H1 (cell line): Measurements from ENCODE around the gene CKM. TPM values are rescaled to one million over a fixed set of nuclear protein-coding genes. Genes with fewer than 3 reads are reported as not detected.

Source experiments
- CTCF ChIA-PET: fragments of 300-600 bp; sonication (Branson Sonifier 250); formaldehyde crosslinking; loops from one replicate; lab custom pipeline; 2021; ENCODE audit not compliant: partially characterized antibody; lab: Charles Lee
- POLR2A ChIA-PET: fragments of 300-600 bp; sonication (Branson Sonifier 250); formaldehyde crosslinking; loops from one replicate; lab custom pipeline; 2021; ENCODE audit warnings: inconsistent platforms; ENCODE audit not compliant: partially characterized antibody; lab: Charles Lee
- DNase-seq, 2 experiments: peaks; one replicate each; pipeline versions ENCODE4 v3.0.0 to v3.0.0-alpha.2; 2010 to 2022; ENCODE audit warnings: low spot score in 2 of 2, low read depth in 1 of 2, mixed read lengths in 1 of 2
- FAIRE-seq: peaks from 2 replicates; lab custom pipeline; 2011; peaks lifted over from hg19 to GRCh38; lab: Jason Lieb, UNC
- H2AFZ ChIP-seq: 2 replicates; pipeline ENCODE4 v1.8.1; 2012; ENCODE audit warnings: low read length, inconsistent platforms
- H2AK5ac ChIP-seq: 2 replicates; pipeline ENCODE4 v1.6.1; 2013; ENCODE audit warnings: low read depth, low read length
- H2BK120ac ChIP-seq: replicated peaks from 2 replicates; pipeline ENCODE3; 2013; ENCODE audit warnings: low read depth, low read length, inconsistent platforms
- H2BK12ac ChIP-seq: 2 replicates; pipeline ENCODE4 v1.6.1; 2013; ENCODE audit warnings: low read depth, low read length
- H2BK15ac ChIP-seq: 2 replicates; pipeline ENCODE4 v1.6.1; 2013; ENCODE audit warnings: low read length
- H2BK20ac ChIP-seq: 2 replicates; pipeline ENCODE4 v1.6.1; 2013; ENCODE audit warnings: low read length
- H2BK5ac ChIP-seq: 2 replicates; pipeline ENCODE4 v1.6.1; 2013; ENCODE audit warnings: low read depth, low read length
- H3K14ac ChIP-seq: 2 replicates; pipeline ENCODE4 v1.6.1; 2013; ENCODE audit warnings: inconsistent platforms; ENCODE audit not compliant: insufficient read length
- H3K18ac ChIP-seq: 2 replicates; pipeline ENCODE4 v1.6.1; 2013; ENCODE audit warnings: low read length; ENCODE audit errors: extremely low read depth
- H3K23ac ChIP-seq: 2 replicates; pipeline ENCODE4 v1.6.1; 2013; ENCODE audit warnings: inconsistent platforms; ENCODE audit not compliant: insufficient read length
- H3K23me2 ChIP-seq: 2 replicates; pipeline ENCODE4 v1.6.1; 2013; ENCODE audit warnings: low read depth, low read length
- H3K27ac ChIP-seq: 2 replicates; pipeline ENCODE4 v1.6.1; 2011; ENCODE audit warnings: low read depth, low read length, inconsistent platforms
- H3K27me3 ChIP-seq, 4 experiments: replicated peaks in 1 of 4; 1 replicate in 1 of 4; 2 replicates in 3 of 4; pipeline versions ENCODE4 v1.6.1 to v1.8.1; 2011 to 2013; ENCODE audit warnings: low read length in 3 of 4, mild to moderate bottlenecking in 3 of 4, inconsistent platforms in 2 of 4, mixed read lengths in 2 of 4, moderate library complexity in 1 of 4; ENCODE audit not compliant: control insufficient read depth in 3 of 4, insufficient read depth in 3 of 4; ENCODE audit errors: extremely low read depth in 1 of 4
- H3K36me3 ChIP-seq, 4 experiments: 2 replicates each; pipeline versions ENCODE4 v1.6.1 to v1.8.1; 2011 to 2013; ENCODE audit warnings: mild to moderate bottlenecking in 4 of 4, low read length in 3 of 4, moderate library complexity in 2 of 4, control low read depth in 1 of 4, inconsistent platforms in 1 of 4; ENCODE audit not compliant: insufficient read depth in 4 of 4, control insufficient read depth in 2 of 4
- H3K4ac ChIP-seq: replicated peaks from 2 replicates; pipeline ENCODE3; 2013; ENCODE audit warnings: low read length, low read depth, mixed read lengths, inconsistent platforms; ENCODE audit not compliant: insufficient read length
- H3K4me1 ChIP-seq, 4 experiments: replicated peaks in 1 of 4; 1 replicate in 1 of 4; 2 replicates in 3 of 4; pipeline versions ENCODE4 v1.6.1 to v1.8.1; 2011 to 2013; ENCODE audit warnings: low read length in 3 of 4, inconsistent platforms in 2 of 4, mixed read lengths in 1 of 4; ENCODE audit not compliant: insufficient read depth in 4 of 4, control insufficient read depth in 3 of 4
- H3K4me2 ChIP-seq, 2 experiments: 2 replicates each; pipeline versions ENCODE4 v1.6.1 to v1.8.1; 2011 to 2013; ENCODE audit warnings: low read depth in 2 of 2, low read length in 2 of 2, control low read depth in 1 of 2, inconsistent platforms in 1 of 2, mild to moderate bottlenecking in 1 of 2; ENCODE audit not compliant: insufficient read depth in 1 of 2
- H3K4me3 ChIP-seq, 4 experiments: fragments of 200-600, 300-600 bp in 1 of 4; sonication (generic), shearing (Covaris generic), sonication (Bioruptor Twin) in 1 of 4; 2 replicates each; pipeline versions ENCODE4 v1.5.1 to v1.8.1; 2011 to 2016; ENCODE audit warnings: low read length in 4 of 4, low read depth in 3 of 4, control low read depth in 2 of 4, inconsistent platforms in 2 of 4, mild to moderate bottlenecking in 2 of 4, mixed read lengths in 1 of 4, moderate library complexity in 1 of 4; ENCODE audit not compliant: insufficient read depth in 2 of 4; ENCODE audit errors: extremely low read depth in 1 of 4
- H3K56ac ChIP-seq: replicated peaks from 2 replicates; pipeline ENCODE3; 2013; ENCODE audit warnings: low read depth, mild to moderate bottlenecking, mixed read lengths, low read length, inconsistent platforms; ENCODE audit not compliant: insufficient read length
- H3K79me1 ChIP-seq: 2 replicates; pipeline ENCODE4 v1.6.1; 2013; ENCODE audit warnings: low read depth, low read length, control low read depth
- H3K79me2 ChIP-seq, 2 experiments: 2 replicates each; pipeline versions ENCODE4 v1.6.1 to v1.8.1; 2012 to 2013; ENCODE audit warnings: low read length in 2 of 2, mild to moderate bottlenecking in 2 of 2, inconsistent platforms in 1 of 2; ENCODE audit not compliant: insufficient read depth in 2 of 2, control insufficient read depth in 1 of 2
- H3K9ac ChIP-seq, 4 experiments: replicated peaks in 1 of 4; 1 replicate in 1 of 4; 2 replicates in 3 of 4; pipeline versions ENCODE4 v1.6.1 to v1.8.1; 2011 to 2013; ENCODE audit warnings: low read depth in 3 of 4, low read length in 3 of 4, control low read depth in 2 of 4, mild to moderate bottlenecking in 2 of 4, moderate library complexity in 2 of 4, inconsistent platforms in 1 of 4; ENCODE audit errors: extremely low read depth in 1 of 4
- H3K9me3 ChIP-seq, 2 experiments: 2 replicates each; pipeline versions ENCODE4 v1.6.1 to v1.8.1; 2012 to 2013; ENCODE audit warnings: mild to moderate bottlenecking in 2 of 2, moderate library complexity in 2 of 2, control low read depth in 1 of 2, inconsistent platforms in 1 of 2, low read depth in 1 of 2, low read length in 1 of 2, mixed read lengths in 1 of 2; ENCODE audit not compliant: insufficient read depth in 2 of 2
- H4K20me1 ChIP-seq, 2 experiments: replicated peaks in 1 of 2; 2 replicates each; pipeline versions ENCODE3 to v1.8.1; 2011 to 2013; ENCODE audit warnings: inconsistent platforms in 2 of 2, low read length in 2 of 2, mild to moderate bottlenecking in 1 of 2; ENCODE audit not compliant: insufficient read depth in 2 of 2, control insufficient read depth in 1 of 2
- H4K5ac ChIP-seq: 2 replicates; pipeline ENCODE4 v1.6.1; 2013; ENCODE audit warnings: low read length, low read depth, mixed read lengths, inconsistent platforms; ENCODE audit not compliant: insufficient read length
- H4K8ac ChIP-seq: 2 replicates; pipeline ENCODE4 v1.8.0; 2013; ENCODE audit warnings: mild to moderate bottlenecking, moderate library complexity, low read length, inconsistent platforms; ENCODE audit not compliant: insufficient read depth; ENCODE audit errors: extremely low read depth
- H4K91ac ChIP-seq: replicated peaks from 2 replicates; pipeline ENCODE3; 2013; ENCODE audit warnings: low read length, mixed read lengths, inconsistent platforms; ENCODE audit not compliant: insufficient read length
- ASH2L ChIP-seq: fragments of 200-600, 300-600 bp; sonication (generic); IDR thresholded peaks from one replicate; pipeline ENCODE4 v1.7.1; 2017; ENCODE audit warnings: low read length
- ATF2 ChIP-seq: IDR thresholded peaks from 2 replicates; pipeline ENCODE4 v1.6.1; 2012; ENCODE audit warnings: low read length, inconsistent platforms
- CBX5 ChIP-seq: fragments of 300-800, 300-1000 bp; sonication (generic); IDR thresholded peaks from 2 replicates; pipeline ENCODE4 v1.7.1; 2016; ENCODE audit warnings: antibody characterized with exemption, low read length, low read depth
- CHD1 ChIP-seq: IDR thresholded peaks from 2 replicates; pipeline ENCODE4 v1.6.1; 2012; ENCODE audit warnings: low read depth, low read length, improper control_type of control experiment
- CHD2 ChIP-seq: IDR thresholded peaks from 2 replicates; pipeline ENCODE4 v1.6.1; 2012; ENCODE audit warnings: low read length, improper control_type of control experiment
- CTBP2 ChIP-seq: IDR thresholded peaks from 2 replicates; pipeline ENCODE4 v1.7.0; 2011; ENCODE audit warnings: borderline replicate concordance, mild to moderate bottlenecking, moderate library complexity, mixed read lengths, low read length; ENCODE audit not compliant: insufficient read depth, insufficient read length
- PHF8 ChIP-seq: fragments of 200-600 bp; sonication (generic); conservative IDR thresholded peaks from 2 replicates; pipeline ENCODE4 v1.7.1; 2012; ENCODE audit warnings: low read depth, mild to moderate bottlenecking, inconsistent platforms, low read length, moderate library complexity
- SAP30 ChIP-seq: fragments of 300-600 bp; sonication (generic); IDR thresholded peaks from 2 replicates; pipeline ENCODE4 v1.7.1; 2012; ENCODE audit warnings: low read length, moderate library complexity, mild to moderate bottlenecking, inconsistent platforms; ENCODE audit not compliant: insufficient read depth, insufficient replicate concordance
- SUZ12 ChIP-seq: fragments of 200-600 bp; sonication (generic); IDR thresholded peaks from 2 replicates; pipeline ENCODE4 v1.6.1; 2012; ENCODE audit warnings: mild to moderate bottlenecking, inconsistent platforms, low read length, moderate library complexity, mixed read lengths
- WGBS, 2 experiments: shearing (Covaris generic) in 1 of 2; methylation state at CpG; one replicate each; pipeline versions ENCODE4 v1.1.6 to v1.1.7; 2013 to 2015; ENCODE audit warnings: low lambda C conversion rate in 2 of 2, mixed read lengths in 2 of 2, inconsistent platforms in 1 of 2, low coverage in 1 of 2, missing lambda C conversion rate in 1 of 2; ENCODE audit not compliant: insufficient replicate concordance in 2 of 2, insufficient coverage in 1 of 2, insufficient read length in 1 of 2; ENCODE audit errors: extremely low coverage in 1 of 2, missing lambda C conversion rate in 1 of 2; 5-methylcytosine and 5-hydroxymethylcytosine counted together
- polyA plus RNA-seq, 7 experiments: library from polyadenylated mRNA; depleted of rRNA in 3 of 7; stranded (reverse) in 5 of 7; unstranded in 2 of 7; fragments of >200 nt in 5 of 7; fragments of 200-250 nt in 2 of 7; gene quantifications; 1 replicate in 5 of 7; 2 replicates in 1 of 7; 4 replicates in 1 of 7; pipeline versions ENCODE4 v1.2.1 to v1.2.3, GENCODE V29; 2011 to 2013; ENCODE audit warnings: missing spikeins in 2 of 7, mixed read lengths in 2 of 7
- total RNA-seq: library from RNA; stranded (reverse); fragmentation: NEBNext Ultra II Directional; extraction: Animal tissue kit (Norgen Biotek cat#: 25700); gene quantifications from 2 replicates; pipeline ENCODE4 v1.2.1, GENCODE V29; 2021

Gene CKM
- total and polyA plus RNA-seq, 2 of the 8 experiments (the other 6 are each of a cell fraction or from before 2014, with no cell fraction given) = 0.08 TPM; not detected in 1

GRCh38 chr19:45352062-45352461 lies 29.4 kb upstream of the CKM start:
- peaks cover 2% of the 10 kb centered on the region; the same call in 1 of the 2 replicates for H3K79me1 ChIP-seq
- no peak overlapping the region for H3K9ac ChIP-seq
- no peak overlapping the region for H3K4ac ChIP-seq
- no peak overlapping the region for H3K27ac ChIP-seq
- peaks cover 0 to 9% (median 5%) of the 10 kb centered on the region in 4 experiments; a peak in 2 of 7 replicates for H3K4me1 ChIP-seq
- H3K27me3 ChIP-seq = no peaks in the 10 kb centered on the region
- 91% methylated on average over 13 of the region's 15 CpGs; no CpG with 5 or more reads in 1 of the 2 experiments for WGBS, 2 experiments
- H3K56ac ChIP-seq = no peak overlapping the region
- H2BK120ac ChIP-seq = no peak overlapping the region
- no peaks in the 10 kb centered on the region for H3K9me3 ChIP-seq
- no peak for FAIRE-seq
- peaks cover 1 to 33% of the 10 kb centered on the region in 2 experiments for H4K20me1 ChIP-seq
- ChIA-PET CTCF (interaction anchor here (1.0 to 1.9 kb wide), 2 partner anchors 87 to 152 kb away, joined by 3 to 4 read pairs; no protein-coding TSS in a partner anchor), POLR2A (interaction anchor here (1.1 to 5.9 kb wide), 5 partner anchors 8 to 64 kb away, joined by 3 to 36 read pairs (median 6); partner anchors contain the start of gene ERCC2)
- no peak overlapping the region for H3K4me2 ChIP-seq
- no peak overlapping the region for H3K18ac ChIP-seq
- no peaks in the 10 kb centered on the region for H3K23me2 ChIP-seq
- H2AFZ ChIP-seq = no peak overlapping the region
- no peak overlapping the region for H3K14ac ChIP-seq
- no peak overlapping the region for H2AK5ac ChIP-seq
- H3K4me3 ChIP-seq = no peak overlapping the region
- H4K5ac ChIP-seq = no peak overlapping the region
- no peak overlapping the region for H2BK5ac ChIP-seq
- no peak overlapping the region for H2BK12ac ChIP-seq
- H2BK20ac ChIP-seq = no peak overlapping the region
- no peaks in the 10 kb centered on the region for H3K79me2 ChIP-seq
- H4K91ac ChIP-seq = no peak overlapping the region
- H3K23ac ChIP-seq = no peak overlapping the region
- TF ChIP-seq SAP30 (no peak), CBX5 (no peak), SUZ12 (no peak), CHD1 (no peak), PHF8 (no peak), ASH2L (no peak), CHD2 (no peak), ATF2 (no peak), CTBP2 (no peak)
- peak overlapping the region; percentile 22; the same call in 1 of the 2 replicates for H4K8ac ChIP-seq
- DNase-seq = no peak
- H2BK15ac ChIP-seq = no peak overlapping the region
- peaks cover 18 to 68% (median 47%) of the 10 kb centered on the region in 4 experiments for H3K36me3 ChIP-seq
